Stimulated activated CD8-positive, alpha-beta memory T cell treated with anti-CD3 and anti-CD28 coated beads, Interleukin-15, amount 100 ng/mL, for 48 hours (primary cell): ENCODE measurements around the gene MEMO1.

Experiments
- DNase-seq, 2 donors: peaks; one replicate each; pipeline ENCODE4 v3.0.0-alpha.2; 2020; ENCODE audit warnings: low read depth in 2 of 2

The MEMO1 gene

GRCh38 chr2:31823558-31823957 is 187.2 kb downstream of the MEMO1 start:
- no peak for DNase-seq

DNA sequence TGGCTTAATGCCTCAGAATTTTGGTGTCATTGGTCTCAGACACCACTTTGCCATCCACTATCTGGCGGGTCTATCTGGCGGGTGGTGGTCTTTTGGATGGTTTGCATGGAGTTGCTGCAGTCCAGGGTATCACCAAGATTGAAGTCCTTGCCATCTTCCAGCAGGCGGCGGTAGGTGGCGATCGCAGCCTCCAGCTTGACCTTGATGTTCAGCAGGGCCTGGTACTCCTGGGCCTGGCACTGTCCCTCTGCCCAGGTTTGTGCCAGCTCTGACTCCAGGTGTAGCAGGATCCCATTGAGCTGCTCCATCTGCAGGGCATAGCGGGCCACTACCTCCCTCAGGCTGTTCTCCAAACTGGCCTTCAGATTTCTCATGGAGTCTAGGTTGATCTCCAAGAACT is 188.2 kb downstream of the MEMO1 start:
- no peak for DNase-seq
